ENCODE data around the gene GOLGA1.

The GOLGA1 gene

GRCh38 chr9:124887832-124888231, 53.1 kb downstream of the GOLGA1 start:
- DNase-seq = no peak
- in situ Hi-C loops (cut with MboI; ENCODE audit: low pct_unique_long_range_greater_than_20kb, low sequenced_read_pairs) = no loop called here

- no peak for DNase-seq
- in situ Hi-C loops (cut with MboI; ENCODE audit: low pct_unique_long_range_greater_than_20kb, low sequenced_read_pairs) = no loop called here
Observed at GRCh38 chr9:124886866-124887492, 53.9 kb downstream of the GOLGA1 start.

- in situ Hi-C loops (cut with MboI; ENCODE audit: low pct_unique_long_range_greater_than_20kb, low sequenced_read_pairs) = no loop called here
- no peak for DNase-seq
Observed at GRCh38 chr9:124886461-124886860, 54.4 kb downstream of the GOLGA1 start.

- in situ Hi-C loops (cut with MboI; ENCODE audit: low pct_unique_long_range_greater_than_20kb, low sequenced_read_pairs) = no loop called here
- no peak for DNase-seq
Observed at GRCh38 chr9:124885551-124885950, 55.3 kb downstream of the GOLGA1 start.

GRCh38 chr9:124884376-124884775, 56.5 kb downstream of the GOLGA1 start:
- in situ Hi-C loops (cut with MboI; ENCODE audit: low pct_unique_long_range_greater_than_20kb, low sequenced_read_pairs) = no loop called here
- DNase-seq = no peak

- in situ Hi-C loops (cut with MboI; ENCODE audit: low pct_unique_long_range_greater_than_20kb, low sequenced_read_pairs) = no loop called here
Observed at GRCh38 chr9:124882231-124882630, 58.7 kb downstream of the GOLGA1 start.

GRCh38 chr9:124881138-124881743, 59.6 kb downstream of the GOLGA1 start:
- in situ Hi-C loops (cut with MboI; ENCODE audit: low pct_unique_long_range_greater_than_20kb, low sequenced_read_pairs) = no loop called here
- no peak for DNase-seq

More at GRCh38 chr9:124882231-124882630, 58.7 kb downstream of the GOLGA1 start:
- no peak for DNase-seq

- in situ Hi-C loops (cut with MboI; ENCODE audit: low pct_unique_long_range_greater_than_20kb, low sequenced_read_pairs) = no loop called here
- no peak for DNase-seq
Observed at GRCh38 chr9:124880501-124880900, 60.4 kb downstream of the GOLGA1 start.

- no peak for DNase-seq
- in situ Hi-C loops (cut with MboI; ENCODE audit: low pct_unique_long_range_greater_than_20kb, low sequenced_read_pairs) = no loop called here
Observed at GRCh38 chr9:124879226-124879625, 61.7 kb downstream of the GOLGA1 start.

- DNase-seq = no peak
Observed at GRCh38 chr9:124878518-124878917, 62.4 kb downstream of the GOLGA1 start.

GRCh38 chr9:124878021-124878420, 62.9 kb downstream of the GOLGA1 start:
- no peak for DNase-seq
- in situ Hi-C loops (cut with MboI; ENCODE audit: low pct_unique_long_range_greater_than_20kb, low sequenced_read_pairs) = no loop called here

More at GRCh38 chr9:124878518-124878917, 62.4 kb downstream of the GOLGA1 start:
- in situ Hi-C loops (cut with MboI; ENCODE audit: low pct_unique_long_range_greater_than_20kb, low sequenced_read_pairs) = no loop called here

GRCh38 chr9:124877021-124877782, 63.7 kb downstream of the GOLGA1 start:
- in situ Hi-C loops (cut with MboI; ENCODE audit: low pct_unique_long_range_greater_than_20kb, low sequenced_read_pairs) = no loop called here
- no peak for DNase-seq

GRCh38 chr9:124875501-124875900, 65.4 kb downstream of the GOLGA1 start:
- DNase-seq = no peak
- in situ Hi-C loops (cut with MboI; ENCODE audit: low pct_unique_long_range_greater_than_20kb, low sequenced_read_pairs) = no loop called here

- DNase-seq = no peak
- in situ Hi-C loops (cut with MboI; ENCODE audit: low pct_unique_long_range_greater_than_20kb, low sequenced_read_pairs) = loop anchor here (25.0 kb wide), 1 partner anchor 514 kb away; no protein-coding TSS in a partner anchor
Observed at GRCh38 chr9:124873664-124874063, 67.2 kb downstream of the GOLGA1 start.

- in situ Hi-C loops (cut with MboI; ENCODE audit: low pct_unique_long_range_greater_than_20kb, low sequenced_read_pairs) = loop anchor here (25.0 kb wide), 1 partner anchor 516 kb away; no protein-coding TSS in a partner anchor
- DNase-seq = no peak
Observed at GRCh38 chr9:124871156-124871561, 69.7 kb downstream of the GOLGA1 start.

- in situ Hi-C loops (cut with MboI; ENCODE audit: low pct_unique_long_range_greater_than_20kb, low sequenced_read_pairs) = loop anchor here (25.0 kb wide), 1 partner anchor 517 kb away; no protein-coding TSS in a partner anchor
- no peak for DNase-seq
Observed at GRCh38 chr9:124870723-124871122, 70.2 kb downstream of the GOLGA1 start.

- peak; percentile 81 for DNase-seq
- in situ Hi-C loops (cut with MboI; ENCODE audit: low pct_unique_long_range_greater_than_20kb, low sequenced_read_pairs) = loop anchor here (25.0 kb wide), 1 partner anchor 517 kb away; no protein-coding TSS in a partner anchor
Observed at GRCh38 chr9:124869986-124870560, 70.8 kb downstream of the GOLGA1 start.

GRCh38 chr9:124869466-124869985, 71.4 kb downstream of the GOLGA1 start:
- in situ Hi-C loops (cut with MboI; ENCODE audit: low pct_unique_long_range_greater_than_20kb, low sequenced_read_pairs) = loop anchor here (25.0 kb wide), 1 partner anchor 518 kb away; no protein-coding TSS in a partner anchor
- DNase-seq = no peak
